SK-N-SH (cell line): ENCODE measurements around the gene ZNF189. TPM values are rescaled to one million over a fixed set of nuclear protein-coding genes. Genes with fewer than 3 reads are reported as not detected.

Experiments used
- ELF1 ChIP-seq: IDR thresholded peaks from 2 replicates; pipeline ENCODE4 v1.4.0; 2012
- EP300 ChIP-seq, 2 experiments: IDR thresholded peaks; 2 replicates each; pipeline versions ENCODE4 v1.4.0 to v1.6.1; 2012; ENCODE audit warnings: borderline replicate concordance in 1 of 2, low read depth in 1 of 2, low read length in 1 of 2
- FOXJ3 ChIP-seq: sonication (generic); formaldehyde crosslinking; IDR thresholded peaks from 2 replicates; pipeline ENCODE4 v1.5.1; 2020; ENCODE audit warnings: mild to moderate bottlenecking, missing genetic modification reagents
- JUND ChIP-seq: IDR thresholded peaks from 2 replicates; pipeline ENCODE4 v1.4.0; 2012
- MXI1 ChIP-seq: IDR thresholded peaks from 2 replicates; pipeline ENCODE4 v1.6.1; 2012; ENCODE audit warnings: mild to moderate bottlenecking, low read depth, low read length, improper control_type of control experiment
- NFIC ChIP-seq: IDR thresholded peaks from 2 replicates; pipeline ENCODE4 v1.4.0; 2012; ENCODE audit warnings: borderline replicate concordance
- NRF1 ChIP-seq: IDR thresholded peaks from 2 replicates; pipeline ENCODE4 v1.6.1; 2012; ENCODE audit warnings: low read depth, mild to moderate bottlenecking, low read length
- POLR2AphosphoS5 ChIP-seq: IDR thresholded peaks from 2 replicates; pipeline ENCODE4 v1.6.1; 2012; ENCODE audit warnings: low read depth, low read length
- RCOR1 ChIP-seq: fragments of 150-350 bp; IDR thresholded peaks from 2 replicates; pipeline ENCODE4 v1.6.1; 2017; ENCODE audit warnings: antibody characterized with exemption, low read length
- SIN3A ChIP-seq: IDR thresholded peaks from 2 replicates; pipeline ENCODE4 v1.6.1; 2012; ENCODE audit warnings: low read depth, mild to moderate bottlenecking, low read length, moderate library complexity, borderline replicate concordance
- SMC3 ChIP-seq: IDR thresholded peaks from 2 replicates; pipeline ENCODE4 v1.6.1; 2012; ENCODE audit warnings: low read depth, low read length, improper control_type of control experiment
- TCF12 ChIP-seq: IDR thresholded peaks from 2 replicates; pipeline ENCODE4 v1.4.0; 2012
- TEAD4 ChIP-seq: IDR thresholded peaks from 2 replicates; pipeline ENCODE4 v1.4.0; 2012; ENCODE audit warnings: mild to moderate bottlenecking, borderline replicate concordance; ENCODE audit not compliant: insufficient read depth
- polyA plus RNA-seq, 3 experiments: library from polyadenylated mRNA; depleted of rRNA; stranded (reverse); fragments of >200 nt; gene quantifications; 2 replicates each; pipeline ENCODE4 v1.2.3, GENCODE V29; 2012
- TF ChIP-seq, protein P1 (sequence below): IDR thresholded peaks from 2 replicates; pipeline ENCODE4 v1.6.1; 2012; ENCODE audit warnings: mild to moderate bottlenecking, low read depth, low read length, moderate library complexity
- TF ChIP-seq, protein P2 (sequence below): IDR thresholded peaks from 2 replicates; pipeline ENCODE4 v1.4.0; 2012; ENCODE audit warnings: low read depth
- TF ChIP-seq, protein P3 (sequence below): fragments of 150-350 bp; IDR thresholded peaks from 2 replicates; pipeline ENCODE4 v1.6.1; 2016; ENCODE audit warnings: mild to moderate bottlenecking, low read depth, low read length
- TF ChIP-seq, protein P4 (sequence below): IDR thresholded peaks from 2 replicates; pipeline ENCODE4; 2012
- TF ChIP-seq, protein P5 (sequence below): IDR thresholded peaks from 2 replicates; pipeline ENCODE4 v1.4.0; 2012; ENCODE audit warnings: low read depth, borderline replicate concordance
- TF ChIP-seq, protein P6 (sequence below): IDR thresholded peaks from 2 replicates; pipeline ENCODE4 v1.4.0; 2012; ENCODE audit warnings: low read depth, borderline replicate concordance

ZNF189 gene
- polyA plus RNA-seq, 1 of the 3 experiments (the other 2 are of a cell fraction) = 2.9 TPM

DNA sequence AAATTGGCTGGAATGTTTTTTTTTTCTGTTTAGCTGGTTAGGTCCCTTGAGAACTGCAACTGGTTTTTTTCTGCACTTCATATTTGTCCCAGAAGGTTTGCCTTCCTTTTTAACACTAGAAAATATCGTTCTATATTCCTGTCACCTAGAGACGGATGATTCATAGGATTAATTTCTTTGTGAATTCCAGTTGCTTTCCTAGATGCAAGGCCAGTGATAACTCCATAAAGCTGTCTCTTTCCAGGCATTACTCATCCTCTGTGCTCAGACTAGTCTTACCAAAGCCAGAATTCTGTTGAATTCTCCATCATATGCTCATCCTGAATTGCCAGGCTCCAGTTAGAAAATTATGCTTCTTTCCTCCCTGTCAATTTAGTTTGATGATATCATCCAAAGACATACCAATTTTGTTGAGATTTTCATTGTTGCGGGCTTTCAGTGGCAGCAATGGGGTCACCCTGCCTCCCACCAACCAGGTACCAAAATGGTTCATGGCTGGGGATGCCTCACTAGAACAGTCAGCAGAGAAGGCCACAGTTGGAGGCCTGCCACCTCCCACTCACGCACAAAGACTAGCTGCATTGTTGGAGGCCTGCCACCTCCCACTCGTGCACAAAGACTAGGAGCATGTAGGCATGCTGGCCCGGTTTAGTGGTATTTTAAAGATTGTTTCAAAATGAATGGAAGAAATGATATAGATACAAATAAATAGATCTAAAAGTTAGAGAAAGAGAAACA lies 22.4 kb upstream of the ZNF189 start (continued):
- TF ChIP-seq, protein P1, sequence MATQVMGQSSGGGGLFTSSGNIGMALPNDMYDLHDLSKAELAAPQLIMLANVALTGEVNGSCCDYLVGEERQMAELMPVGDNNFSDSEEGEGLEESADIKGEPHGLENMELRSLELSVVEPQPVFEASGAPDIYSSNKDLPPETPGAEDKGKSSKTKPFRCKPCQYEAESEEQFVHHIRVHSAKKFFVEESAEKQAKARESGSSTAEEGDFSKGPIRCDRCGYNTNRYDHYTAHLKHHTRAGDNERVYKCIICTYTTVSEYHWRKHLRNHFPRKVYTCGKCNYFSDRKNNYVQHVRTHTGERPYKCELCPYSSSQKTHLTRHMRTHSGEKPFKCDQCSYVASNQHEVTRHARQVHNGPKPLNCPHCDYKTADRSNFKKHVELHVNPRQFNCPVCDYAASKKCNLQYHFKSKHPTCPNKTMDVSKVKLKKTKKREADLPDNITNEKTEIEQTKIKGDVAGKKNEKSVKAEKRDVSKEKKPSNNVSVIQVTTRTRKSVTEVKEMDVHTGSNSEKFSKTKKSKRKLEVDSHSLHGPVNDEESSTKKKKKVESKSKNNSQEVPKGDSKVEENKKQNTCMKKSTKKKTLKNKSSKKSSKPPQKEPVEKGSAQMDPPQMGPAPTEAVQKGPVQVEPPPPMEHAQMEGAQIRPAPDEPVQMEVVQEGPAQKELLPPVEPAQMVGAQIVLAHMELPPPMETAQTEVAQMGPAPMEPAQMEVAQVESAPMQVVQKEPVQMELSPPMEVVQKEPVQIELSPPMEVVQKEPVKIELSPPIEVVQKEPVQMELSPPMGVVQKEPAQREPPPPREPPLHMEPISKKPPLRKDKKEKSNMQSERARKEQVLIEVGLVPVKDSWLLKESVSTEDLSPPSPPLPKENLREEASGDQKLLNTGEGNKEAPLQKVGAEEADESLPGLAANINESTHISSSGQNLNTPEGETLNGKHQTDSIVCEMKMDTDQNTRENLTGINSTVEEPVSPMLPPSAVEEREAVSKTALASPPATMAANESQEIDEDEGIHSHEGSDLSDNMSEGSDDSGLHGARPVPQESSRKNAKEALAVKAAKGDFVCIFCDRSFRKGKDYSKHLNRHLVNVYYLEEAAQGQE = peak; percentile 33; the same call in 1 of the 2 replicates
- TF ChIP-seq MXI1 (no peak), TEAD4 (peak; percentile 58; the same call in 1 of the 2 replicates), POLR2AphosphoS5 (peak; percentile 33; the same call in 1 of the 2 replicates), RCOR1 (no peak), NRF1 (no peak), SIN3A (no peak), EP300 (IDR thresholded peaks at IDR 0.05; ENCODE audit: borderline replicate concordance in 1 of 2, low read depth in 1 of 2, low read length in 1 of 2) (peak in 1 of 2 experiments; percentile 60; a peak in 1 of 4 replicates), SMC3 (no peak), JUND (peak; percentile 88), TCF12 (peak; percentile 60), ELF1 (no peak), FOXJ3 (CRISPR knock-in tag) (no peak), NFIC (peak; percentile 38; the same call in 1 of the 2 replicates)
- TF ChIP-seq, protein P2, sequence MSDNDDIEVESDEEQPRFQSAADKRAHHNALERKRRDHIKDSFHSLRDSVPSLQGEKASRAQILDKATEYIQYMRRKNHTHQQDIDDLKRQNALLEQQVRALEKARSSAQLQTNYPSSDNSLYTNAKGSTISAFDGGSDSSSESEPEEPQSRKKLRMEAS = peak; percentile 47
- TF ChIP-seq, protein P3, sequence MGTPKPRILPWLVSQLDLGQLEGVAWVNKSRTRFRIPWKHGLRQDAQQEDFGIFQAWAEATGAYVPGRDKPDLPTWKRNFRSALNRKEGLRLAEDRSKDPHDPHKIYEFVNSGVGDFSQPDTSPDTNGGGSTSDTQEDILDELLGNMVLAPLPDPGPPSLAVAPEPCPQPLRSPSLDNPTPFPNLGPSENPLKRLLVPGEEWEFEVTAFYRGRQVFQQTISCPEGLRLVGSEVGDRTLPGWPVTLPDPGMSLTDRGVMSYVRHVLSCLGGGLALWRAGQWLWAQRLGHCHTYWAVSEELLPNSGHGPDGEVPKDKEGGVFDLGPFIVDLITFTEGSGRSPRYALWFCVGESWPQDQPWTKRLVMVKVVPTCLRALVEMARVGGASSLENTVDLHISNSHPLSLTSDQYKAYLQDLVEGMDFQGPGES = no peak
- TF ChIP-seq, protein P4, sequence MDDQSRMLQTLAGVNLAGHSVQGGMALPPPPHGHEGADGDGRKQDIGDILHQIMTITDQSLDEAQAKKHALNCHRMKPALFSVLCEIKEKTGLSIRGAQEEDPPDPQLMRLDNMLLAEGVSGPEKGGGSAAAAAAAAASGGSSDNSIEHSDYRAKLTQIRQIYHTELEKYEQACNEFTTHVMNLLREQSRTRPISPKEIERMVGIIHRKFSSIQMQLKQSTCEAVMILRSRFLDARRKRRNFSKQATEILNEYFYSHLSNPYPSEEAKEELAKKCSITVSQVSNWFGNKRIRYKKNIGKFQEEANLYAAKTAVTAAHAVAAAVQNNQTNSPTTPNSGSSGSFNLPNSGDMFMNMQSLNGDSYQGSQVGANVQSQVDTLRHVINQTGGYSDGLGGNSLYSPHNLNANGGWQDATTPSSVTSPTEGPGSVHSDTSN = peak; percentile 86
- TF ChIP-seq, protein P5, sequence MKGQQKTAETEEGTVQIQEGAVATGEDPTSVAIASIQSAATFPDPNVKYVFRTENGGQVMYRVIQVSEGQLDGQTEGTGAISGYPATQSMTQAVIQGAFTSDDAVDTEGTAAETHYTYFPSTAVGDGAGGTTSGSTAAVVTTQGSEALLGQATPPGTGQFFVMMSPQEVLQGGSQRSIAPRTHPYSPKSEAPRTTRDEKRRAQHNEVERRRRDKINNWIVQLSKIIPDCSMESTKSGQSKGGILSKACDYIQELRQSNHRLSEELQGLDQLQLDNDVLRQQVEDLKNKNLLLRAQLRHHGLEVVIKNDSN = no peak
- TF ChIP-seq, protein P6, sequence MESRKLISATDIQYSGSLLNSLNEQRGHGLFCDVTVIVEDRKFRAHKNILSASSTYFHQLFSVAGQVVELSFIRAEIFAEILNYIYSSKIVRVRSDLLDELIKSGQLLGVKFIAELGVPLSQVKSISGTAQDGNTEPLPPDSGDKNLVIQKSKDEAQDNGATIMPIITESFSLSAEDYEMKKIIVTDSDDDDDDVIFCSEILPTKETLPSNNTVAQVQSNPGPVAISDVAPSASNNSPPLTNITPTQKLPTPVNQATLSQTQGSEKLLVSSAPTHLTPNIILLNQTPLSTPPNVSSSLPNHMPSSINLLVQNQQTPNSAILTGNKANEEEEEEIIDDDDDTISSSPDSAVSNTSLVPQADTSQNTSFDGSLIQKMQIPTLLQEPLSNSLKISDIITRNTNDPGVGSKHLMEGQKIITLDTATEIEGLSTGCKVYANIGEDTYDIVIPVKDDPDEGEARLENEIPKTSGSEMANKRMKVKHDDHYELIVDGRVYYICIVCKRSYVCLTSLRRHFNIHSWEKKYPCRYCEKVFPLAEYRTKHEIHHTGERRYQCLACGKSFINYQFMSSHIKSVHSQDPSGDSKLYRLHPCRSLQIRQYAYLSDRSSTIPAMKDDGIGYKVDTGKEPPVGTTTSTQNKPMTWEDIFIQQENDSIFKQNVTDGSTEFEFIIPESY = no peak
- TF ChIP-seq, all 33 proteins: peak for 12
